ENCODE results near the gene FAM222B. TPM values are rescaled to one million over a fixed set of nuclear protein-coding genes. Genes with fewer than 3 reads are reported as not detected.
A peak's percentile ranks its signal among the peaks of the same experiment; 100 is the strongest.

The FAM222B gene
- total RNA-seq, 4 donors from 2014 or later = 23.2 to 41.0 (median 32.9) TPM

GRCh38 chr17:28715217-28715616 lies 127.4 kb downstream of the FAM222B start:
- 89 to 100% methylated on average over 1 to 2 of the region's 2 CpGs for WGBS, 2 donors (ENCODE audit: low coverage in 1 of 2)
- Histone ChIP-seq H3K27me3 (peaks cover 14% of the 10 kb centered on the region), H3K4me1 (peaks cover 15 to 45% (median 27%) of the 10 kb centered on the region in 4 donors), H3K36me3 (no peaks in the 10 kb centered on the region), H3K9me3 (no peaks in the 10 kb centered on the region), H3K27ac (no peak overlapping the region), H3K4me3 (no peak overlapping the region)
- no peak for DNase-seq
- intact Hi-C loops (cut with DNase I; ENCODE audit: low total_unique reads) (no loop called here), in situ Hi-C loops (cut with MboI; ENCODE audit: low pct_ligation_motif_present in 1 of 4, low pct_unique_long_range_greater_than_20kb in 1 of 4, low sequenced_read_pairs in 3 of 4) (no loop called here)
- no peak for TF ChIP-seq EP300 (IDR thresholded peaks at IDR 0.05; ENCODE audit: low read depth)
- no peak for TF ChIP-seq POLR2AphosphoS5 (IDR thresholded peaks at IDR 0.05)
- TF ChIP-seq POLR2A (IDR thresholded peaks at IDR 0.05) = no peak
- no peak for TF ChIP-seq CTCF (IDR thresholded peaks at IDR 0.05)

DNA sequence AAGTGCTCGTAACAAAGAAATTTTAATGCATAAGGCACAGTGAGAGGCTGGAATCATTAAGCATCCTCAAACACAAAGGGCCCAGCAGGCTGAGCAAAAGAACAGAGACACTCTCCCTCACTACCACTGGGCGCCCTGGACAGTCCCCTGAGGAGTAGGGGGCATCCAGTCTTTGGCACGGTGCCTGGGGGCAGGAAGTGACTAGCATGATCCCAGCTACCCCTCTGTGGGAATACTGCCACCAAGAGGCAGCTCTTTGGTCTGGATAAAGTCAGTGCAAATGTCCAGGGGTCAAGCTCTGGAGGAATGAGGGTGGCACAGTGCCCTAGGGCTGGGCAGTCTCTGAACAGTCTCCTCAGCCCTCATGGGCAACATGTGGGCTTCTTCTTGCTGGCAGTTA lies 128.3 kb downstream of the FAM222B start:
- no peak overlapping the region for H3K27ac ChIP-seq
- no peaks in the 10 kb centered on the region for H3K9me3 ChIP-seq
- no peak overlapping the region for H3K4me3 ChIP-seq
- WGBS, 2 donors (ENCODE audit: low coverage in 1 of 2) = 71 to 100% methylated on average over 1 to 3 of the region's 3 CpGs
- peaks cover 15 to 51% (median 32%) of the 10 kb centered on the region in 4 donors for H3K4me1 ChIP-seq
- TF ChIP-seq CTCF (IDR thresholded peaks at IDR 0.05) (no peak), POLR2AphosphoS5 (IDR thresholded peaks at IDR 0.05) (no peak)
- H3K36me3 ChIP-seq = no peaks in the 10 kb centered on the region
- no peak for DNase-seq
- peaks cover 14% of the 10 kb centered on the region for H3K27me3 ChIP-seq
- in situ Hi-C loops (cut with MboI; ENCODE audit: low pct_ligation_motif_present in 1 of 4, low pct_unique_long_range_greater_than_20kb in 1 of 4, low sequenced_read_pairs in 3 of 4) = no loop called here
- intact Hi-C loops (cut with DNase I; ENCODE audit: low total_unique reads) = no loop called here

GRCh38 chr17:28712705-28713415 lies 129.7 kb downstream of the FAM222B start:
- WGBS, 2 donors (ENCODE audit: low coverage in 1 of 2) = 75 to 81% methylated on average over 6 to 7 of the region's 7 CpGs
- peak overlapping the region in 2 of 4 donors; percentile 92 to 95 for H3K27ac ChIP-seq
- no peaks in the 10 kb centered on the region for H3K9me3 ChIP-seq
- intact Hi-C loops (cut with DNase I; ENCODE audit: low total_unique reads) (no loop called here), in situ Hi-C loops (cut with MboI; ENCODE audit: low pct_ligation_motif_present in 1 of 4, low pct_unique_long_range_greater_than_20kb in 1 of 4, low sequenced_read_pairs in 3 of 4) (no loop called here)
- no peaks in the 10 kb centered on the region for H3K36me3 ChIP-seq
- no peak overlapping the region for H3K4me3 ChIP-seq
- DNase-seq = no peak
- H3K27me3 ChIP-seq = peaks cover 14% of the 10 kb centered on the region
- TF ChIP-seq POLR2AphosphoS5 (IDR thresholded peaks at IDR 0.05) (no peak), EP300 (IDR thresholded peaks at IDR 0.05; ENCODE audit: low read depth) (no peak), POLR2A (IDR thresholded peaks at IDR 0.05) (no peak), CTCF (IDR thresholded peaks at IDR 0.05) (no peak)
- H3K4me1 ChIP-seq = peaks cover 8 to 38% (median 28%) of the 10 kb centered on the region in 4 donors

GRCh38 chr17:28712032-28712704 lies 130.4 kb downstream of the FAM222B start:
- Histone ChIP-seq H3K36me3 (no peaks in the 10 kb centered on the region), H3K9me3 (no peaks in the 10 kb centered on the region), H3K4me3 (peak overlapping the region in 3 of 4 donors; percentile 51 to 68 (median 61)), H3K4me1 (peaks cover 8 to 35% (median 26%) of the 10 kb centered on the region in 4 donors), H3K27ac (peak overlapping the region; percentile 92 to 95 (median 94)), H3K27me3 (peaks cover 7% of the 10 kb centered on the region)
- TF ChIP-seq POLR2A (IDR thresholded peaks at IDR 0.05) = no peak
- no peak for TF ChIP-seq EP300 (IDR thresholded peaks at IDR 0.05; ENCODE audit: low read depth)
- no peak for TF ChIP-seq CTCF (IDR thresholded peaks at IDR 0.05)
- no peak for TF ChIP-seq POLR2AphosphoS5 (IDR thresholded peaks at IDR 0.05)
- DNase-seq = peak; percentile 56
- 0 to 66% methylated on average over 4 to 34 of the region's 34 CpGs for WGBS, 2 donors (ENCODE audit: low coverage in 1 of 2)
- in situ Hi-C loops (cut with MboI; ENCODE audit: low pct_ligation_motif_present in 1 of 4, low pct_unique_long_range_greater_than_20kb in 1 of 4, low sequenced_read_pairs in 3 of 4) = no loop called here
- intact Hi-C loops (cut with DNase I; ENCODE audit: low total_unique reads) = no loop called here
